HG02943 (cell line): ENCODE measurements around the gene PRKACB.
"Not testable (repeated sequence)": the region's sequence is repeated elsewhere in the genome, so short reads cannot be mapped to it uniquely, and the experiment has no call there.

Source experiments
- ATAC-seq: cut with Tn5 transposase; IDR thresholded peaks from one replicate; pipeline ENCODE4 v1.9.1; 2021; ENCODE audit warnings: mild to moderate bottlenecking, low read depth, moderate library complexity; ENCODE audit not compliant: unreplicated experiment

PRKACB gene

DNA sequence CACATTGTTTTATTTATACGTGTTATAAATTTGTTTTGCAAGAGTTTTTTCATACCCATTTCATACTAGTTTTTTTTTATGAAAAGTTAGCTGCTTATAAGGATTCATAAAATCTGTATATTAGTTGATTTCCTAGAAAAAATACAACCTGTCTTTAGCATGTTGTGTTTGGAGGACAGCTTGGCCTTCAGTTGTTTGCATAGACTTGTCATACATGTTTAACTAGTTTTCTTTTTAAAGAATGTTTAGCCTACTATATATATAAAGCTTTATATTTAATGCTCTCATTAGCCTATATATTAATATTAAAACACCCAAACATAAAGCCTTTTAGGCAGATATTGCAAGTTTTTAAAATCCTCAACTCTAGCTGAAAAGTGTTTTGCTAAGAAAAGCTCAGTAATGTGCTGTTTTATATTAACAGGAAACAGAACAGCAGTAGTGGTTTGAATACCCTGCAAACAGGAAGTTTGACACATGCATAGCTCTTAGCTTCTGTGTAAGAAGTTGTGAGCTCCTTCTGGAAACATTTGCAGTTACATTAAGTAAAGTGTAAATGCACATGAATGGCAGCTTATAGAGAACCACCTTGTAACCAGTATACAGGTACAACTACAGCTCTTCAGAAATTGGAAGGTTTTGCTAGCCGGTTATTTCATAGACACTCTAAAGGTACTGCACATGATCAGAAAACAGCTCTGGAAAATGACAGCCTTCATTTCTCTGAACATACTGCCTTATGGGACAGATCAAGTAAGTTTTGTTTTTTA, at the start of gene PRKACB:
PRKACB (plus strand) TSS at position 476 of the 770 bp plus-strand sequence; CDS start at position 567, 91 bp downstream.
- peak; percentile 93 for ATAC-seq

- no peak for ATAC-seq
Measured at GRCh38 chr1:84095308-84095707, 48.8 kb upstream of the PRKACB start.

- ATAC-seq = no peak
Measured at GRCh38 chr1:84096176-84096575, 47.9 kb upstream of the PRKACB start.

DNA sequence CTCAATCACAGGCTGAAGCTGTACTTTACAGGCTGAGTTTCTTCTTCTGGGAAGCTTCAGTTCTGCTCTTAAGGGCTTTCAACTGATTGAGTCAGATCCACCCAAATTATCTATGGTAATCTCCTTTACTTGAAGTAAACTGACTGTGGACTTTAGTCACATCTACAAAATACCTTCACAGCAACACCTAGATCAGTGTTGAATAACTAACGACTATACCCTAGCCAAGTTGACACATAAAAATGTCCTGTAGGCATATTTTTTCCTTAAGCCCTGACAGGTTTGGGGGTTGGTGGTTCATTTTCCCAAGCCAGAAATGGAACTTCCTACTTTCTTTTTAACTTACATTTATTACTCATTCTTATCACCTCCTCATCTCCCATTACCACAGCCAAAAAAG, 42.9 kb upstream of the PRKACB start:
- no peak for ATAC-seq

DNA sequence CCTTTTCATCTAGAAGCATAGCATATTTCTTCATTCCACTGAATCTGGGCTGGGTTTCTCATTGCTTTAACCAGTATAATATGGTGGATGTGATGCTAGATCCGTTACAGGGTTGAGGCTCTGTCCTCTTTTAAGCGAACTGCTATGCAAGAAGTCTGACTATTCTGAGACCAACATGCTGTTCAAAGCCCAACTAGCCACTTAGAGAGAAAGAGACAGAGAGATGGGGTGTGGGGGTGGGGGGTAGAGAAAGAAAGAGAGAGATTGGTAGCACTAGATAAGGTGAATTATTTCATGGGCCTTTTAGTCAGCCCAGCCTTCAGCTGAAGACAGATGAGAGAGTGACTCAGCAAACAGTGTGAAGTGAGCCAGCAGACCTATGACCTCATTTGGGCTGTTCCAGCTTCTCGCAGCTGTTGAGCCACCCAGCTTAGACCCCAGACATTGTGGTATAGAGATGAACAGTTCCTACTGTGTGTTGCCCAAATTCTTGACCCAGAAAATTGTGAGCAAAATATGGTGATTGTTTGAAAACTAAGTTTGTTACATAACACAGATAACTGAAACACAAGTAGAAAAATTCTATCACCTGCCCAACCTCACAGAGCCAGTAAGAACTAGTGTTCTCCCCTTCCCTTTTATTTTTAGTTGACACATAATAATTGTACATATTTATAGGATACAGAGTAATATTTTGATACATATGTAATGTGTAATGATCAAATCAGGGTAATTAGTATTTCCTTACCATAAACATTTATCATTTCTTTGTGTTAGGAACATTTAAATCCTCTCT, 40.7 kb upstream of the PRKACB start:
- ATAC-seq = peak; percentile 67

- ATAC-seq = not testable (repeated sequence)
Measured at GRCh38 chr1:84107538-84107937, 36.5 kb upstream of the PRKACB start.

DNA sequence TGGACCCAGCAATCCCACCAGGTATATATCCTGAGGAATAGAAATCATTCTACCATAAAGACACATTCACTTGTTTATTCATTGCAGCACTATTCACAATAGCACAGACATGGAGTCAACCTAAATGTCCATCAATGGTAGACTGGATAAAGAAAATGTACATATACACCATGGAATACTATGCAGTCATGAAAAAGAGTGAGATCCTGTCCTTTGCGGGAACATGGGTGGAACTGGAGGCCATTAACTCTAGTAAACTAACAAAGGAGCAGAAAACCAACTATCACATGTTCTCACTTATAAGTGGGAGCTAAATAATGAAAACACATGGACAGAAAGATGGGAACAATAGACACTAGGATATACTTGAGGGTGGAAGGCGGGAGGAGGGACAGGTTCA, 36.1 kb upstream of the PRKACB start:
- no peak for ATAC-seq

- ATAC-seq = no peak
Measured at GRCh38 chr1:84108900-84109578, 35.0 kb upstream of the PRKACB start.

GRCh38 chr1:84110629-84111028, 33.4 kb upstream of the PRKACB start:
- ATAC-seq = no peak

DNA sequence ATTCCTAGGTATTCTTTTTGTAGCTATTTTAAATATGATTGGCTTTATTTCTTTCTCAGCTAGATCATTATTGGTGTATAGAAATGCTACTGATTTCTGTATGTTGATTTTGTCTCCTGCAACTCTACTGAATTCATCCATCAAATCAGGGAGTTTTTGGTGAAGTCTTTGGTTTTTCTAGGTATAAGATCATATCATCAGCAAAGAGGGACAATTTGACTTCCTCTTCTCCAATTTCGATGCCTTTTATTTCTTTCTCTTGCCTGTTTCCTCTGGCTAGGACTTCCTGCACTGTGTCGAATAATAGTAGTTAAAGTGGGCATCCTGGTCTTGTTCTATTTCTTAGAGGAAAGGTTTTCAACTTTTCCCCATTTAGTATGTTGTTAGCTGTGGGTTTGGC, 27.5 kb upstream of the PRKACB start:
- no peak for ATAC-seq

- no peak for ATAC-seq
Measured at GRCh38 chr1:84117868-84118267, 26.2 kb upstream of the PRKACB start.

DNA sequence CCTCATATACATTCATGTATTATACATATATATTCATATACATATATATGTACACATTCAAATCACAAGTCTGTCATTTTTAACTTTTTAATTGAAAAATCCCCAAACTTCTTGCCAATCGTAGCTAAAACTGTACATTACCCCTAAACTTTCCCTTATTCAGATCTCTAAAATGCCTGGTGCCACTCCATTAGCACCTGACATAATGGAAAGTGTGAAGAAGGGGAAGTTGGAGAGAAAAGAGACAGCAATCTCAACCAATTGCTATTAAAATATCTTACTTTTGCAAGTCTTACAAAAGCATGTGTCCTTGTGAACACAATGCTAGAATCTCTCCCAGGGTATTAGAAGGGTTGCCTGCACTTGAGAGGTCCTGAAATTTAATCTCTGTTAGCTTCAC, 22.7 kb upstream of the PRKACB start:
- no peak for ATAC-seq

DNA sequence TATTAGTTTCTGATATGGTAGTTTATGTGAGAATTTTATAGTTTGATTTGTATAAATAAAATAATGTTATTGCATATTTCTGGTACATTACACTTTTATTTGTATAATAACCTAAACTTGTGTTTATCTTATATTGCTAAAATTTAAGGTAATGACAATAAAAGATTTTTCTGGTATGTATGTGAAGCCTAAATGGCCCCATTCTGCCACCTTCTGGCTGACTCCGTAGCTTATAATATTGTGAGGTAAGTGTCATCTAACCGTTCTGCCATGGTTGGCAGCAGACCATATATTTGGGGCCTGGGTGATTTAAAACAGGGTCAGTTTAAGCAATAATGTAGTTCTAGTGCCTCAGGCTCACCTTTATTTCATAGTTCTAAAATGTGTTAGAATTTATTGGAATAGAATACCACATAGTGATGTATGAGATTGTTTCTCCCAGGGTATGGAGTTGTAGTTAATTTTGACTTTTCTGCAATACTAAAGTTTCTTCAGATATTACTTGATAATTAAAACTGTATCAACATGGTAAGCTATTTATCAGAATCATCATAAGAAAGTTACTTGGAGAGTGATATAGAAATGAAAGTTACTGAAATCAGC, 21.2 kb upstream of the PRKACB start:
- no peak for ATAC-seq

GRCh38 chr1:84133479-84133878, 10.6 kb upstream of the PRKACB start:
- no peak for ATAC-seq

DNA sequence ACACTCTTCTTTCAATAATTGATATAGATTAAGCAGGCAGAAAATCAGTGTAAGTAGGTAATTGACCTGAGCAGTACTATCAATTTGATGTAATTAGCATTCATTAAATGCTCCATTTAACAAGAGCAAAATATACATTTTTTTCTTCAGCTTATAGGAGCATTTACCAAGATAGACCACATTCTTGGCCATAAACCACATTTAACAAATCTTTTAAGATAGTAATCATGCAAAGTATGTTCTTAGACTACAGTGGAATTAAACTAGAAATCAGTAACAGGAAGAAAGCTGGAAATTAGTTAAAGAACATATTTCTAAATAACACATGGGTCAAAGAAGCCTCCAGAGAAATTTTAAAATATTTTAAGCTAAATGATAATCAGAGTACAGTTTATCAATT, 8.7 kb upstream of the PRKACB start:
- no peak for ATAC-seq

- no peak for ATAC-seq
Measured at GRCh38 chr1:84141182-84142003, 2.7 kb upstream of the PRKACB start.

DNA sequence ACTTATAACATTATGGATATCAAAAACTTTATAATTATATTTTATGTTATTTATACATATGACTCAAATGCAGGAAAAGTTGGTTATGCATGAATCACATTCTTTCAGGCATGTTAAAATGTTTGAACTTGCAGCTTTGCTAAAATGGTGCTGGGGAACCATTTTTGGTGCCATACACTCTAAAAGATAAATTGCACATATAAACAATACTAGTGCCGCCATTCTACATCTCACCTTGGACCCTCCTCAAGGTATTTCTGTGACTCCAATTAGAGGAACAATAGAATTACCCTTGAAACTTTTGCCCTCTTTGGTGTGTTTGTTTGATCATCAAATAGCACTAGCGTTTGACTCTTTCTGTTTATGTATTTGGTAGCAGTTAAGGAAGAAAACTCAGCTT, 997 bp downstream of the PRKACB start:
- no peak for ATAC-seq

- ATAC-seq = no peak
Measured at GRCh38 chr1:84146411-84147032, 2.5 kb downstream of the PRKACB start.

- no peak for ATAC-seq
Measured at GRCh38 chr1:84148758-84149157, 4.7 kb downstream of the PRKACB start.

DNA sequence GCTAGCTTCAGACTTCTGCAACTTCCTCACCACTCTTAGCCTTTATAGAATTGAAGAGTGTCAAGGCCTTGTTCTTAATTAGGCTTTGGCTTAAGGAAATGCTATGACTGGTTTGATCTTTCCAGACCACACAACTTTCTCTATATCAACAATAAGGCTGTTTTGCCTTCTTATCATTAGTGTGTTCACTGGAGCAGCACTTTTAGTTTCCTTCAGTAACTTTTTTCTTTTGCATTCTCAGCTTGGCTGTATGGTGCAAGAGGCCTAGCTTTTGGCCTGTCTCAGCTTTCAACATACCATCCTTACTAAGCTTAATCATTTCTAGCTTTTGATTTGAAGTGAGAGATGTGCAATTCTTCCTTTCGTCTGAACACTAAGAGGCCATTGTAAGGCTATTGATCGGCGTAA, 8.6 kb downstream of the PRKACB start:
- ATAC-seq = peak; percentile 81
